GM19452 (cell line): Measurements from ENCODE around the gene INCA1.
"Not testable (repeated sequence)": the region's sequence is repeated elsewhere in the genome, so short reads cannot be mapped to it uniquely, and the experiment has no call there.

Experiments
- ATAC-seq: cut with Tn5 transposase; IDR thresholded peaks from one replicate; pipeline ENCODE4 v1.9.1; 2021; ENCODE audit not compliant: unreplicated experiment

INCA1 gene

GRCh38 chr17:4997302-4998026, at the start of gene INCA1, which contains the start of gene KIF1C:
TSS of gene INCA1 (minus strand) at chr17:4997522. CDS start at chr17:4994437, 3,085 bp downstream.
TSS of gene KIF1C (plus strand) at chr17:4997950. CDS start at chr17:5000247, 2,297 bp downstream.
- ATAC-seq = peak; percentile 83

GRCh38 chr17:5045496-5045895, 48.2 kb upstream of the INCA1 start:
- ATAC-seq = no peak

- ATAC-seq = no peak
These were observed 47.3 kb upstream of the INCA1 start for GRCh38 chr17:5044630-5045029.

- no peak for ATAC-seq
These were observed 46.2 kb upstream of the INCA1 start for GRCh38 chr17:5043524-5043923.

GRCh38 chr17:5042157-5043022, 45.1 kb upstream of the INCA1 start:
- ATAC-seq = no peak

GRCh38 chr17:5035315-5035714, 38.0 kb upstream of the INCA1 start, which contains the start of gene SLC52A1:
TSS of gene SLC52A1 (minus strand) at chr17:5035426. CDS start at chr17:5034606, 820 bp downstream.
- ATAC-seq = no peak

- ATAC-seq = no peak
These were observed 37.3 kb upstream of the INCA1 start for GRCh38 chr17:5034651-5035050.

- ATAC-seq = no peak
These were observed 36.7 kb upstream of the INCA1 start for GRCh38 chr17:5034063-5034462.

- ATAC-seq = no peak
These were observed 36.2 kb upstream of the INCA1 start for GRCh38 chr17:5033352-5034015.

GRCh38 chr17:5032865-5033264, 35.5 kb upstream of the INCA1 start:
- no peak for ATAC-seq

GRCh38 chr17:5031365-5032082, 34.2 kb upstream of the INCA1 start:
- peak; percentile 61 for ATAC-seq

GRCh38 chr17:5030168-5030567, 32.8 kb upstream of the INCA1 start:
- not testable (repeated sequence) for ATAC-seq

GRCh38 chr17:5027916-5028315, 30.6 kb upstream of the INCA1 start:
- no peak for ATAC-seq

GRCh38 chr17:5027299-5027698, 30.0 kb upstream of the INCA1 start:
- ATAC-seq = no peak

- no peak for ATAC-seq
These were observed 27.3 kb upstream of the INCA1 start for GRCh38 chr17:5024604-5025003.

- ATAC-seq = no peak
These were observed 26.3 kb upstream of the INCA1 start for GRCh38 chr17:5023588-5024147.

- ATAC-seq = no peak
These were observed 24.9 kb upstream of the INCA1 start for GRCh38 chr17:5022171-5022711.

- ATAC-seq = no peak
These were observed 23.2 kb upstream of the INCA1 start for GRCh38 chr17:5020502-5021023.

- no peak for ATAC-seq
These were observed 22.2 kb upstream of the INCA1 start for GRCh38 chr17:5019475-5019956.

GRCh38 chr17:5014357-5014756, 17.0 kb upstream of the INCA1 start:
- no peak for ATAC-seq
